H1 (cell line): ENCODE data around the gene TUBD1. TPM values are rescaled to one million over a fixed set of nuclear protein-coding genes. Genes with fewer than 3 reads are reported as not detected.

Source experiments
- CTCF ChIA-PET: fragments of 300-600 bp; sonication (Branson Sonifier 250); formaldehyde crosslinking; loops from one replicate; lab custom pipeline; 2021; ENCODE audit not compliant: partially characterized antibody; lab: Charles Lee
- POLR2A ChIA-PET: fragments of 300-600 bp; sonication (Branson Sonifier 250); formaldehyde crosslinking; loops from one replicate; lab custom pipeline; 2021; ENCODE audit warnings: inconsistent platforms; ENCODE audit not compliant: partially characterized antibody; lab: Charles Lee
- DNase-seq, 2 experiments: peaks; one replicate each; pipeline versions ENCODE4 v3.0.0 to v3.0.0-alpha.2; 2010 to 2022; ENCODE audit warnings: low spot score in 2 of 2, low read depth in 1 of 2, mixed read lengths in 1 of 2
- FAIRE-seq: peaks from 2 replicates; lab custom pipeline; 2011; peaks lifted over from hg19 to GRCh38; lab: Jason Lieb, UNC
- H2AFZ ChIP-seq: 2 replicates; pipeline ENCODE4 v1.8.1; 2012; ENCODE audit warnings: low read length, inconsistent platforms
- H2AK5ac ChIP-seq: 2 replicates; pipeline ENCODE4 v1.6.1; 2013; ENCODE audit warnings: low read depth, low read length
- H2BK120ac ChIP-seq: replicated peaks from 2 replicates; pipeline ENCODE3; 2013; ENCODE audit warnings: low read depth, low read length, inconsistent platforms
- H2BK12ac ChIP-seq: 2 replicates; pipeline ENCODE4 v1.6.1; 2013; ENCODE audit warnings: low read depth, low read length
- H2BK15ac ChIP-seq: 2 replicates; pipeline ENCODE4 v1.6.1; 2013; ENCODE audit warnings: low read length
- H2BK20ac ChIP-seq: 2 replicates; pipeline ENCODE4 v1.6.1; 2013; ENCODE audit warnings: low read length
- H2BK5ac ChIP-seq: 2 replicates; pipeline ENCODE4 v1.6.1; 2013; ENCODE audit warnings: low read depth, low read length
- H3K14ac ChIP-seq: 2 replicates; pipeline ENCODE4 v1.6.1; 2013; ENCODE audit warnings: inconsistent platforms; ENCODE audit not compliant: insufficient read length
- H3K18ac ChIP-seq: 2 replicates; pipeline ENCODE4 v1.6.1; 2013; ENCODE audit warnings: low read length; ENCODE audit errors: extremely low read depth
- H3K23ac ChIP-seq: 2 replicates; pipeline ENCODE4 v1.6.1; 2013; ENCODE audit warnings: inconsistent platforms; ENCODE audit not compliant: insufficient read length
- H3K23me2 ChIP-seq: 2 replicates; pipeline ENCODE4 v1.6.1; 2013; ENCODE audit warnings: low read depth, low read length
- H3K27ac ChIP-seq: 2 replicates; pipeline ENCODE4 v1.6.1; 2011; ENCODE audit warnings: low read depth, low read length, inconsistent platforms
- H3K27me3 ChIP-seq, 4 experiments: replicated peaks in 1 of 4; 1 replicate in 1 of 4; 2 replicates in 3 of 4; pipeline versions ENCODE4 v1.6.1 to v1.8.1; 2011 to 2013; ENCODE audit warnings: low read length in 3 of 4, mild to moderate bottlenecking in 3 of 4, inconsistent platforms in 2 of 4, mixed read lengths in 2 of 4, moderate library complexity in 1 of 4; ENCODE audit not compliant: control insufficient read depth in 3 of 4, insufficient read depth in 3 of 4; ENCODE audit errors: extremely low read depth in 1 of 4
- H3K36me3 ChIP-seq, 4 experiments: 2 replicates each; pipeline versions ENCODE4 v1.6.1 to v1.8.1; 2011 to 2013; ENCODE audit warnings: mild to moderate bottlenecking in 4 of 4, low read length in 3 of 4, moderate library complexity in 2 of 4, control low read depth in 1 of 4, inconsistent platforms in 1 of 4; ENCODE audit not compliant: insufficient read depth in 4 of 4, control insufficient read depth in 2 of 4
- H3K4ac ChIP-seq: replicated peaks from 2 replicates; pipeline ENCODE3; 2013; ENCODE audit warnings: low read length, low read depth, mixed read lengths, inconsistent platforms; ENCODE audit not compliant: insufficient read length
- H3K4me1 ChIP-seq, 4 experiments: replicated peaks in 1 of 4; 1 replicate in 1 of 4; 2 replicates in 3 of 4; pipeline versions ENCODE4 v1.6.1 to v1.8.1; 2011 to 2013; ENCODE audit warnings: low read length in 3 of 4, inconsistent platforms in 2 of 4, mixed read lengths in 1 of 4; ENCODE audit not compliant: insufficient read depth in 4 of 4, control insufficient read depth in 3 of 4
- H3K4me2 ChIP-seq, 2 experiments: 2 replicates each; pipeline versions ENCODE4 v1.6.1 to v1.8.1; 2011 to 2013; ENCODE audit warnings: low read depth in 2 of 2, low read length in 2 of 2, control low read depth in 1 of 2, inconsistent platforms in 1 of 2, mild to moderate bottlenecking in 1 of 2; ENCODE audit not compliant: insufficient read depth in 1 of 2
- H3K4me3 ChIP-seq, 4 experiments: fragments of 200-600, 300-600 bp in 1 of 4; sonication (generic), shearing (Covaris generic), sonication (Bioruptor Twin) in 1 of 4; 2 replicates each; pipeline versions ENCODE4 v1.5.1 to v1.8.1; 2011 to 2016; ENCODE audit warnings: low read length in 4 of 4, low read depth in 3 of 4, control low read depth in 2 of 4, inconsistent platforms in 2 of 4, mild to moderate bottlenecking in 2 of 4, mixed read lengths in 1 of 4, moderate library complexity in 1 of 4; ENCODE audit not compliant: insufficient read depth in 2 of 4; ENCODE audit errors: extremely low read depth in 1 of 4
- H3K56ac ChIP-seq: replicated peaks from 2 replicates; pipeline ENCODE3; 2013; ENCODE audit warnings: low read depth, mild to moderate bottlenecking, mixed read lengths, low read length, inconsistent platforms; ENCODE audit not compliant: insufficient read length
- H3K79me1 ChIP-seq: 2 replicates; pipeline ENCODE4 v1.6.1; 2013; ENCODE audit warnings: low read depth, low read length, control low read depth
- H3K79me2 ChIP-seq, 2 experiments: 2 replicates each; pipeline versions ENCODE4 v1.6.1 to v1.8.1; 2012 to 2013; ENCODE audit warnings: low read length in 2 of 2, mild to moderate bottlenecking in 2 of 2, inconsistent platforms in 1 of 2; ENCODE audit not compliant: insufficient read depth in 2 of 2, control insufficient read depth in 1 of 2
- H3K9ac ChIP-seq, 4 experiments: replicated peaks in 1 of 4; 1 replicate in 1 of 4; 2 replicates in 3 of 4; pipeline versions ENCODE4 v1.6.1 to v1.8.1; 2011 to 2013; ENCODE audit warnings: low read depth in 3 of 4, low read length in 3 of 4, control low read depth in 2 of 4, mild to moderate bottlenecking in 2 of 4, moderate library complexity in 2 of 4, inconsistent platforms in 1 of 4; ENCODE audit errors: extremely low read depth in 1 of 4
- H3K9me3 ChIP-seq, 2 experiments: 2 replicates each; pipeline versions ENCODE4 v1.6.1 to v1.8.1; 2012 to 2013; ENCODE audit warnings: mild to moderate bottlenecking in 2 of 2, moderate library complexity in 2 of 2, control low read depth in 1 of 2, inconsistent platforms in 1 of 2, low read depth in 1 of 2, low read length in 1 of 2, mixed read lengths in 1 of 2; ENCODE audit not compliant: insufficient read depth in 2 of 2
- H4K20me1 ChIP-seq, 2 experiments: replicated peaks in 1 of 2; 2 replicates each; pipeline versions ENCODE3 to v1.8.1; 2011 to 2013; ENCODE audit warnings: inconsistent platforms in 2 of 2, low read length in 2 of 2, mild to moderate bottlenecking in 1 of 2; ENCODE audit not compliant: insufficient read depth in 2 of 2, control insufficient read depth in 1 of 2
- H4K5ac ChIP-seq: 2 replicates; pipeline ENCODE4 v1.6.1; 2013; ENCODE audit warnings: low read length, low read depth, mixed read lengths, inconsistent platforms; ENCODE audit not compliant: insufficient read length
- H4K8ac ChIP-seq: 2 replicates; pipeline ENCODE4 v1.8.0; 2013; ENCODE audit warnings: mild to moderate bottlenecking, moderate library complexity, low read length, inconsistent platforms; ENCODE audit not compliant: insufficient read depth; ENCODE audit errors: extremely low read depth
- H4K91ac ChIP-seq: replicated peaks from 2 replicates; pipeline ENCODE3; 2013; ENCODE audit warnings: low read length, mixed read lengths, inconsistent platforms; ENCODE audit not compliant: insufficient read length
- MAFK ChIP-seq: IDR thresholded peaks from 2 replicates; pipeline ENCODE4 v1.6.1; 2012; ENCODE audit warnings: low read depth, mild to moderate bottlenecking, improper control_type of control experiment, low read length
- NRF1 ChIP-seq: IDR thresholded peaks from 2 replicates; pipeline ENCODE4 v1.6.1; 2011; ENCODE audit warnings: mild to moderate bottlenecking, low read depth, low read length, improper control_type of control experiment
- TEAD4 ChIP-seq: IDR thresholded peaks from 2 replicates; pipeline ENCODE4 v1.6.1; 2012; ENCODE audit warnings: low read depth, low read length, inconsistent platforms, mixed read lengths
- WGBS, 2 experiments: shearing (Covaris generic) in 1 of 2; methylation state at CpG; one replicate each; pipeline versions ENCODE4 v1.1.6 to v1.1.7; 2013 to 2015; ENCODE audit warnings: low lambda C conversion rate in 2 of 2, mixed read lengths in 2 of 2, inconsistent platforms in 1 of 2, low coverage in 1 of 2, missing lambda C conversion rate in 1 of 2; ENCODE audit not compliant: insufficient replicate concordance in 2 of 2, insufficient coverage in 1 of 2, insufficient read length in 1 of 2; ENCODE audit errors: extremely low coverage in 1 of 2, missing lambda C conversion rate in 1 of 2; 5-methylcytosine and 5-hydroxymethylcytosine counted together
- polyA plus RNA-seq, 7 experiments: library from polyadenylated mRNA; depleted of rRNA in 3 of 7; stranded (reverse) in 5 of 7; unstranded in 2 of 7; fragments of >200 nt in 5 of 7; fragments of 200-250 nt in 2 of 7; gene quantifications; 1 replicate in 5 of 7; 2 replicates in 1 of 7; 4 replicates in 1 of 7; pipeline versions ENCODE4 v1.2.1 to v1.2.3, GENCODE V29; 2011 to 2013; ENCODE audit warnings: missing spikeins in 2 of 7, mixed read lengths in 2 of 7
- total RNA-seq: library from RNA; stranded (reverse); fragmentation: NEBNext Ultra II Directional; extraction: Animal tissue kit (Norgen Biotek cat#: 25700); gene quantifications from 2 replicates; pipeline ENCODE4 v1.2.1, GENCODE V29; 2021

TUBD1 gene
- total and polyA plus RNA-seq, 2 of the 8 experiments (the other 6 are each of a cell fraction or from before 2014, with no cell fraction given): 9.1 to 17.5 TPM

GRCh38 chr17:59832883-59833379 lies 59.8 kb downstream of the TUBD1 start:
- H3K4me1 ChIP-seq: peaks cover 0 to 4% (median 2%) of the 10 kb centered on the region in 4 experiments; a peak in 5 of 7 replicates
- no peak overlapping the region for H3K18ac ChIP-seq
- H3K56ac ChIP-seq: no peak overlapping the region
- no peak overlapping the region for H3K4ac ChIP-seq
- H3K9ac ChIP-seq: no peak overlapping the region
- H3K9me3 ChIP-seq: no peaks in the 10 kb centered on the region
- H4K8ac ChIP-seq: no peak overlapping the region
- H2BK20ac ChIP-seq: no peak overlapping the region
- H2BK15ac ChIP-seq: no peak overlapping the region
- ChIA-PET CTCF (interaction anchor here (0.6 to 4.4 kb wide), 6 partner anchors 14 to 205 kb away, joined by 3 to 19 read pairs (median 3); no protein-coding TSS in a partner anchor), POLR2A (interaction anchor here (11.2 kb wide), 1 partner anchor 9 kb away, joined by 137 read pairs; no protein-coding TSS in a partner anchor)
- H3K27me3 ChIP-seq: no peaks in the 10 kb centered on the region
- H2BK12ac ChIP-seq: no peak overlapping the region
- no peak overlapping the region for H3K27ac ChIP-seq
- H3K79me2 ChIP-seq: peaks cover 0 to 3% of the 10 kb centered on the region in 2 experiments; a peak in 3 of 4 replicates
- no peaks in the 10 kb centered on the region for H4K20me1 ChIP-seq
- TF ChIP-seq TEAD4: peak; percentile 4; the same call in 1 of the 2 replicates
- no peak for TF ChIP-seq MAFK
- TF ChIP-seq NRF1: no peak
- no peak overlapping the region for H3K4me3 ChIP-seq
- no peak overlapping the region for H3K23ac ChIP-seq
- DNase-seq (no peak), FAIRE-seq (no peak)
- H4K5ac ChIP-seq: no peak overlapping the region
- WGBS, 2 experiments: 86% methylated on average over 4 of the region's 4 CpGs; no CpG with 5 or more reads in 1 of the 2 experiments
- H2BK120ac ChIP-seq: no peak overlapping the region
- no peak overlapping the region for H3K14ac ChIP-seq
- H3K4me2 ChIP-seq: no peak overlapping the region
- H2AFZ ChIP-seq: no peak overlapping the region
- H4K91ac ChIP-seq: no peak overlapping the region
- no peaks in the 10 kb centered on the region for H3K36me3 ChIP-seq
- H3K23me2 ChIP-seq: no peaks in the 10 kb centered on the region
- no peak overlapping the region for H2AK5ac ChIP-seq
- H2BK5ac ChIP-seq: no peak overlapping the region
- no peaks in the 10 kb centered on the region for H3K79me1 ChIP-seq
